Uterus (tissue), 4 donors: ENCODE measurements around the gene WBP1L. TPM values are rescaled to one million over a fixed set of nuclear protein-coding genes. Genes with fewer than 3 reads are reported as not detected.

Experiments
- DNase-seq, 2 donors: peaks; one replicate each; pipeline ENCODE4 v3.0.0-alpha.2; 2019 to 2020
- H3K27ac ChIP-seq, 2 donors: fragments of 200-600 bp; sonication (generic); 1 replicate in 1 of 2; 2 replicates in 1 of 2; pipeline ENCODE4 v1.5.1; 2016 to 2018
- H3K27me3 ChIP-seq, 2 donors: fragments of 200-600 bp; sonication (generic); one replicate each; pipeline ENCODE4 v1.5.1; 2018 to 2019; ENCODE audit warnings: control low read depth in 1 of 2
- H3K36me3 ChIP-seq, 2 donors: fragments of 200-600 bp; sonication (generic); one replicate each; pipeline ENCODE4 v1.5.1; 2019; ENCODE audit warnings: control low read depth in 1 of 2
- H3K4me1 ChIP-seq, 2 donors: fragments of 200-600 bp; sonication (generic); one replicate each; pipeline ENCODE4 v1.5.1; 2018 to 2019; ENCODE audit warnings: control low read depth in 1 of 2
- H3K4me3 ChIP-seq, 2 donors: fragments of 200-600 bp; sonication (generic); 1 replicate in 1 of 2; 2 replicates in 1 of 2; pipeline ENCODE4 v1.5.1; 2018 to 2019; ENCODE audit warnings: mild to moderate bottlenecking in 1 of 2
- H3K9me3 ChIP-seq, 2 donors: fragments of 200-600 bp; sonication (generic); one replicate each; pipeline ENCODE4 v1.5.1; 2019; ENCODE audit warnings: control low read depth in 1 of 2
- POLR2A ChIP-seq, 2 donors: fragments of 450-650 bp; IDR thresholded peaks; one replicate each; pipeline ENCODE4 v1.6.1; 2016; ENCODE audit warnings: antibody characterized with exemption in 2 of 2, mild to moderate bottlenecking in 1 of 2, moderate library complexity in 1 of 2
- intact Hi-C: fragments of 100-400 bp; cut with DNase I; formaldehyde crosslinking; loops from one replicate; pipeline ENCODE4 v1.15.1; 2023; ENCODE audit warnings: low total_unique reads
- total RNA-seq, 4 donors: library from RNA; depleted of rRNA in 3 of 4; stranded (reverse); fragments of >200 nt in 3 of 4; gene quantifications; one replicate each; pipeline versions ENCODE4 v1.1.0 to v1.2.4, GENCODE V29; 2014 to 2023
- TF ChIP-seq, protein P1 (sequence below), 4 experiments: fragments of 200-600 bp in 2 of 4; fragments of 450-650 bp in 2 of 4; sonication (generic) in 2 of 4; IDR thresholded peaks; one replicate each; pipeline ENCODE4 v1.5.1; 2016 to 2019; ENCODE audit warnings: antibody characterized with exemption in 4 of 4, mild to moderate bottlenecking in 2 of 4, moderate library complexity in 1 of 4
- donor health status: DM: yes; HTN: yes; CAD: no.

WBP1L gene
- total RNA-seq, 4 donors from 2014 or later: 27.4 to 79.2 (median 55.3) TPM

DNA sequence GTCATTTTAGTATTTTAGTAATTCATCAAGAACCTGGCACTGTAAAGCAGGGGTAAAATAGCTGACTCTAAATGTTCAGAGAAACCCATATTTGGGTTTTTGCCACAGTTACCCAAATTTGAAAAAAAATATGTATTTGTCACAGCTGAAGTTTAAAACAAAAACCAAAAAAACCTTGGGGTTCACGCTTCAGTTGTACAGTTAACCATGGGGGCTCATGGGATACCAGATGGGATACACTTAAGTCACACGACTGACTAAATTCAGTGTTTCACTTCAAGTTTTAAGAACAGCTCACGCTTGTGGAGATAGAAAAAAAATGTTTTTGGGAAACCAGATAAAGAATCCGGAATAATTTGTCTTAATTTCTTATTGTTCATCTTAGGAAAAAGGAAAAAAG lies 31.7 kb upstream of the WBP1L start:
- H3K27ac ChIP-seq: no peak overlapping the region
- no peak for DNase-seq
- no peak for TF ChIP-seq POLR2A (IDR thresholded peaks at IDR 0.05)
- TF ChIP-seq, protein P1, sequence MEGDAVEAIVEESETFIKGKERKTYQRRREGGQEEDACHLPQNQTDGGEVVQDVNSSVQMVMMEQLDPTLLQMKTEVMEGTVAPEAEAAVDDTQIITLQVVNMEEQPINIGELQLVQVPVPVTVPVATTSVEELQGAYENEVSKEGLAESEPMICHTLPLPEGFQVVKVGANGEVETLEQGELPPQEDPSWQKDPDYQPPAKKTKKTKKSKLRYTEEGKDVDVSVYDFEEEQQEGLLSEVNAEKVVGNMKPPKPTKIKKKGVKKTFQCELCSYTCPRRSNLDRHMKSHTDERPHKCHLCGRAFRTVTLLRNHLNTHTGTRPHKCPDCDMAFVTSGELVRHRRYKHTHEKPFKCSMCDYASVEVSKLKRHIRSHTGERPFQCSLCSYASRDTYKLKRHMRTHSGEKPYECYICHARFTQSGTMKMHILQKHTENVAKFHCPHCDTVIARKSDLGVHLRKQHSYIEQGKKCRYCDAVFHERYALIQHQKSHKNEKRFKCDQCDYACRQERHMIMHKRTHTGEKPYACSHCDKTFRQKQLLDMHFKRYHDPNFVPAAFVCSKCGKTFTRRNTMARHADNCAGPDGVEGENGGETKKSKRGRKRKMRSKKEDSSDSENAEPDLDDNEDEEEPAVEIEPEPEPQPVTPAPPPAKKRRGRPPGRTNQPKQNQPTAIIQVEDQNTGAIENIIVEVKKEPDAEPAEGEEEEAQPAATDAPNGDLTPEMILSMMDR (IDR thresholded peaks at IDR 0.05): no peak
- no peaks in the 10 kb centered on the region for H3K36me3 ChIP-seq
- no peak overlapping the region for H3K4me3 ChIP-seq
- H3K27me3 ChIP-seq: no peaks in the 10 kb centered on the region
- H3K4me1 ChIP-seq: peaks cover 0 to 6% of the 10 kb centered on the region in 2 donors
- intact Hi-C loops: no loop called here
- H3K9me3 ChIP-seq: no peaks in the 10 kb centered on the region

DNA sequence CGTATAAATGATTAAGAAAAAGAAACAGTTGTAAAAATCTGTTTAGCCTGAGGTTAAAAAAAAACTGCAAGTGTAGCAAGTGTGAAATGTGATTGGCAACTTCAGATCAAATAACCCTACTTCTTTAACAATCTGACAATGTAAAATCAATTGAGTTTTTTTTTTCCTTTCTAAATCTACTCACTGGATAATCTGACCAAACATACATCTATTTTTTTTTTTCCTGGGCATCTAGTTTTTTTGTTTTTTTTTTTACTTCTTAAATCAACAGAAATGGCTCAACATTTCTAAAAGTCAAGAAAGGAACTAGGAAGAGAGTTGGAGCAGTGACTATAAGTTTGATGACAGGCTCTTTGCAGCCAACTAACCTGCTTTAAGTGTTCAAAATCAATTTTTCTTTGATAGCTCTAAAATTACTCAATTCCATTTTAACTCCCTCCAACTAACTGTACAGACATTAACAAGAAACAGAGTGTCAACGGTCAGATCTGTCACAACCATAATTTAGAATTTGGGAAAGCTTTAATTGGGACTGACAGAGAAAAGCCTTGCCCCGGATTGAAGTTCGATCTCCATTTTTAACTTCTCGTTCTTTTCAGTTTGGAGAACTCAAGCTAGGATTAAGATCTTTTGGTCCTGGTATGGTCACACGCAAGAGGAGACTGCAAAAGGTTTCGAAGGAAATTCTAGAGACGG lies 30.8 kb upstream of the WBP1L start:
- Histone ChIP-seq H3K9me3 (no peaks in the 10 kb centered on the region), H3K4me3 (peak overlapping the region; percentile 64 to 85)
- no peak for TF ChIP-seq POLR2A (IDR thresholded peaks at IDR 0.05)
- TF ChIP-seq, protein P1 (IDR thresholded peaks at IDR 0.05): no peak

DNA sequence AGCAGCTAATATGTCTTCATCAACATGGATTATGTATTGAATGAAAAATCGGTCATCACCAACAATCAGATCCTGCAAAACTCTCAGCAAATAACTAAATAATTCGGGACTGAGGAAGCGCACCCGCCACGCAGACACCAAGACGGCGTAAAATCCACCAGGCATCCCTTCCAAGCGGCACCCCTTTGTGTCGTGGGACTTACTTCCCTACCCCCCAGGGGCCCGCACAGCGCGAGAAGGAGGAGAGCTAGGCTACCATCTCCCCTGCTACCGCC lies 30.3 kb upstream of the WBP1L start:
- TF ChIP-seq POLR2A (IDR thresholded peaks at IDR 0.05): no peak
- TF ChIP-seq, protein P1 (IDR thresholded peaks at IDR 0.05): peak in 2 of 4 experiments; percentile 32 to 45
- H3K36me3 ChIP-seq: no peaks in the 10 kb centered on the region
- intact Hi-C loops: no loop called here
- peak overlapping the region; percentile 64 to 85 for H3K4me3 ChIP-seq
- H3K27me3 ChIP-seq: no peaks in the 10 kb centered on the region
- no peaks in the 10 kb centered on the region for H3K9me3 ChIP-seq
- DNase-seq: no peak
- peak overlapping the region; percentile 86 to 90 for H3K27ac ChIP-seq
- peaks cover 0 to 6% of the 10 kb centered on the region in 2 donors for H3K4me1 ChIP-seq

More for the DNA sequence above, 30.8 kb upstream of the WBP1L start:
- Histone ChIP-seq H3K36me3 (no peaks in the 10 kb centered on the region), H3K27me3 (no peaks in the 10 kb centered on the region), H3K27ac (peak overlapping the region; percentile 86 to 90), H3K4me1 (peaks cover 0 to 6% of the 10 kb centered on the region in 2 donors)
- intact Hi-C loops: no loop called here
- no peak for DNase-seq

DNA sequence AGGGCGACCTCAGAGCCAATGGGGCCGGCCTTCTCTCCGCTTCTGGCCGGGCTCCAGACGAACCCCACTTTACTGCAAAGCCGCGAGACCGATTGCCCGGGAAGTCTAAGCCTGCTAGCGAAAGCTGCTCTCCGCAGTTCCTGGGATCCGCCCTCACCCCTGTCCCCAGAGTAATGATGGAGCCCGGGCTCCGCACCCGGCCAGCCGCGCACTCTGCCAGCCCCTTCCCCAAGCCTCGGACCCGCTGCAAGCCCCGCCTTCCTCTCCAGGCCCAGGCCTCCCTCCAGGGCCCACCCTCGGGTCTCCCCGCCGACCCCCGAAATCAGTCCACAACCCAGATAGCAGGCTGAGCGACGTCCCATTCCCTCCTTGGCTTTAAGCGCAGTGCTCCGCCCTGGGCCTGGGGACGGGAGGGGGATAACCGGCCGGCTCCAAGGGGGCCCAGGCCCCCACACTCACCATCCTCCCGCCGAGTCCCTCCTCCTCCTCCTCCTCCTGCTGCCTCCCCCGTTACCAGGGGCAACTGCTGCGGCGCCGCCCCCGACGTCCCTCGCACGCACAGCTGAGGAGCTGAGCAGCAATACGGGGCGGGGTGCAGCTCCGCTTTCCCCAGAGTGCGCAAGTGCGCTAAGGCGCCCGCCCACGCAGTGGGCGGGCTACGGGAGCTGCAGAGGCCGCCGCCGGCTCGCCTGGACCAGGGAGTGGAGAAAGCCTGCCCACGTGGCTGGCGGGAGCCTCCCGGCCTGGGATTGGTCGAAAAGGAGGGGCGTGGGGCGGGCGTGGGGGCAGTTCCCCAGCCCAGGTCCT lies 29.7 kb upstream of the WBP1L start, which contains the start of gene ARL3:
TSS of gene ARL3 (minus strand) at position 584 of the 807 bp plus-strand sequence. CDS start at position 462, 122 bp downstream.
- TF ChIP-seq, protein P1 (IDR thresholded peaks at IDR 0.05): peak in 2 of 4 experiments; percentile 25 to 52
- peak; percentile 37 to 77 for TF ChIP-seq POLR2A (IDR thresholded peaks at IDR 0.05)
- intact Hi-C loops: no loop called here
- Histone ChIP-seq H3K27me3 (no peaks in the 10 kb centered on the region), H3K36me3 (no peaks in the 10 kb centered on the region), H3K4me3 (peak within 1 kb of the TSS; percentile 64 to 85), H3K9me3 (no peaks in the 10 kb centered on the region), H3K4me1 (peaks cover 0 to 6% of the 10 kb centered on the region in 2 donors), H3K27ac (peak within 1 kb of the TSS; percentile 86 to 90)
- DNase-seq: peak; percentile 97 to 98
